ENCODE data around the gene RBM11. TPM values are rescaled to one million over a fixed set of nuclear protein-coding genes. Genes with fewer than 3 reads are reported as not detected.

RBM11 gene
- total and polyA plus RNA-seq, 9 of the 15 experiments (the other 6 are each of a cell fraction or from before 2014, with no cell fraction given): 0.98 to 5.3 (median 2.9) TPM

GRCh38 chr21:14271053-14271452, 55.1 kb downstream of the RBM11 start (continued):
- TF ChIP-seq SRSF3 (IDR thresholded peaks at IDR 0.05; ENCODE audit: insufficient read depth, low read length) (no peak), ZNF12 (CRISPR knock-in tag; IDR thresholded peaks at IDR 0.05) (no peak), DDX20 (tag; IDR thresholded peaks at IDR 0.05; ENCODE audit: low read depth) (no peak), SRSF7 (optimal IDR thresholded peaks at IDR 0.05; ENCODE audit: low read depth, low read length) (no peak), ZNF165 (CRISPR knock-in tag; IDR thresholded peaks at IDR 0.05; ENCODE audit: borderline replicate concordance) (no peak), RFX7 (CRISPR knock-in tag; IDR thresholded peaks at IDR 0.05) (no peak), PKNOX1 (IDR thresholded peaks at IDR 0.05) (peak; percentile 14; the same call in 1 of the 2 replicates), ZNF263 (CRISPR knock-in tag; IDR thresholded peaks at IDR 0.05; ENCODE audit: borderline replicate concordance) (no peak), LCOR (CRISPR knock-in tag; IDR thresholded peaks at IDR 0.05) (no peak), EZH2 (IDR thresholded peaks at IDR 0.05; ENCODE audit: borderline replicate concordance, low read depth, low read length) (no peak), SREBF1 (IDR thresholded peaks at IDR 0.05; ENCODE audit: borderline replicate concordance, low read depth, low read length) (no peak), ZNF316 (IDR thresholded peaks at IDR 0.05) (no peak; the same call in 1 of the 2 replicates), ZNF174 (CRISPR knock-in tag; IDR thresholded peaks at IDR 0.05) (no peak), CCNT2 (IDR thresholded peaks at IDR 0.05; ENCODE audit: borderline replicate concordance, extremely low read depth, insufficient read length, low read depth, low read length) (peak; percentile 36), TARDBP (IDR thresholded peaks at IDR 0.05) (no peak), STAT5A (IDR thresholded peaks at IDR 0.05; ENCODE audit: borderline replicate concordance, low read length) (peak; percentile 76), ARNT (IDR thresholded peaks at IDR 0.05) (0 out of 4 replicates have a peak, but pooled peaks of 1 of the 2 experiments have one; percentile 38), CBX8 (IDR thresholded peaks at IDR 0.05; ENCODE audit: borderline replicate concordance, extremely low read depth, low read depth, low read length, poor library complexity, severe bottlenecking) (no peak), ZNF764 (CRISPR knock-in tag; IDR thresholded peaks at IDR 0.05; ENCODE audit: low read depth) (no peak), SMARCC2 (IDR thresholded peaks at IDR 0.05; ENCODE audit: low read depth) (peak; percentile 54; the same call in 1 of the 2 replicates), MIER1 (IDR thresholded peaks at IDR 0.05; ENCODE audit: low read depth) (no peak), ARHGAP35 (IDR thresholded peaks at IDR 0.05; ENCODE audit: partially characterized antibody) (no peak)
- TF ChIP-seq, protein P1, sequence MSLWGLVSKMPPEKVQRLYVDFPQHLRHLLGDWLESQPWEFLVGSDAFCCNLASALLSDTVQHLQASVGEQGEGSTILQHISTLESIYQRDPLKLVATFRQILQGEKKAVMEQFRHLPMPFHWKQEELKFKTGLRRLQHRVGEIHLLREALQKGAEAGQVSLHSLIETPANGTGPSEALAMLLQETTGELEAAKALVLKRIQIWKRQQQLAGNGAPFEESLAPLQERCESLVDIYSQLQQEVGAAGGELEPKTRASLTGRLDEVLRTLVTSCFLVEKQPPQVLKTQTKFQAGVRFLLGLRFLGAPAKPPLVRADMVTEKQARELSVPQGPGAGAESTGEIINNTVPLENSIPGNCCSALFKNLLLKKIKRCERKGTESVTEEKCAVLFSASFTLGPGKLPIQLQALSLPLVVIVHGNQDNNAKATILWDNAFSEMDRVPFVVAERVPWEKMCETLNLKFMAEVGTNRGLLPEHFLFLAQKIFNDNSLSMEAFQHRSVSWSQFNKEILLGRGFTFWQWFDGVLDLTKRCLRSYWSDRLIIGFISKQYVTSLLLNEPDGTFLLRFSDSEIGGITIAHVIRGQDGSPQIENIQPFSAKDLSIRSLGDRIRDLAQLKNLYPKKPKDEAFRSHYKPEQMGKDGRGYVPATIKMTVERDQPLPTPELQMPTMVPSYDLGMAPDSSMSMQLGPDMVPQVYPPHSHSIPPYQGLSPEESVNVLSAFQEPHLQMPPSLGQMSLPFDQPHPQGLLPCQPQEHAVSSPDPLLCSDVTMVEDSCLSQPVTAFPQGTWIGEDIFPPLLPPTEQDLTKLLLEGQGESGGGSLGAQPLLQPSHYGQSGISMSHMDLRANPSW (CRISPR knock-in tag; IDR thresholded peaks at IDR 0.05): no peak
- TF ChIP-seq, protein P2, sequence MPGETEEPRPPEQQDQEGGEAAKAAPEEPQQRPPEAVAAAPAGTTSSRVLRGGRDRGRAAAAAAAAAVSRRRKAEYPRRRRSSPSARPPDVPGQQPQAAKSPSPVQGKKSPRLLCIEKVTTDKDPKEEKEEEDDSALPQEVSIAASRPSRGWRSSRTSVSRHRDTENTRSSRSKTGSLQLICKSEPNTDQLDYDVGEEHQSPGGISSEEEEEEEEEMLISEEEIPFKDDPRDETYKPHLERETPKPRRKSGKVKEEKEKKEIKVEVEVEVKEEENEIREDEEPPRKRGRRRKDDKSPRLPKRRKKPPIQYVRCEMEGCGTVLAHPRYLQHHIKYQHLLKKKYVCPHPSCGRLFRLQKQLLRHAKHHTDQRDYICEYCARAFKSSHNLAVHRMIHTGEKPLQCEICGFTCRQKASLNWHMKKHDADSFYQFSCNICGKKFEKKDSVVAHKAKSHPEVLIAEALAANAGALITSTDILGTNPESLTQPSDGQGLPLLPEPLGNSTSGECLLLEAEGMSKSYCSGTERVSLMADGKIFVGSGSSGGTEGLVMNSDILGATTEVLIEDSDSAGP (CRISPR knock-in tag; IDR thresholded peaks at IDR 0.05): no peak
- TF ChIP-seq, protein P3, sequence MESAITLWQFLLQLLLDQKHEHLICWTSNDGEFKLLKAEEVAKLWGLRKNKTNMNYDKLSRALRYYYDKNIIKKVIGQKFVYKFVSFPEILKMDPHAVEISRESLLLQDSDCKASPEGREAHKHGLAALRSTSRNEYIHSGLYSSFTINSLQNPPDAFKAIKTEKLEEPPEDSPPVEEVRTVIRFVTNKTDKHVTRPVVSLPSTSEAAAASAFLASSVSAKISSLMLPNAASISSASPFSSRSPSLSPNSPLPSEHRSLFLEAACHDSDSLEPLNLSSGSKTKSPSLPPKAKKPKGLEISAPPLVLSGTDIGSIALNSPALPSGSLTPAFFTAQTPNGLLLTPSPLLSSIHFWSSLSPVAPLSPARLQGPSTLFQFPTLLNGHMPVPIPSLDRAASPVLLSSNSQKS (CRISPR knock-in tag; IDR thresholded peaks at IDR 0.05): no peak

Data from K562 (cell line).